HL-60 (cell line): Measurements from ENCODE around the gene IFTAP.
A peak's percentile ranks its signal among the peaks of the same experiment; 100 is the strongest.
"Not testable (repeated sequence)": the region's sequence is repeated elsewhere in the genome, so short reads cannot be mapped to it uniquely, and the experiment has no call there.

ENCODE experiments used
- DNase-seq, 2 experiments: peaks; one replicate each; pipeline ENCODE4 v3.0.0-alpha.2; 2010 to 2020; ENCODE audit warnings: low read depth in 1 of 2, low spot score in 1 of 2
- H3K27ac ChIP-seq: fragments of 250-450 bp; sonication (Bioruptor Pico); replicated peaks from 2 replicates; pipeline ENCODE4 v1.5.1; 2020; ENCODE audit warnings: mild to moderate bottlenecking, moderate library complexity
- H3K27me3 ChIP-seq: fragments of 250-450 bp; sonication (Bioruptor Pico); 2 replicates; pipeline ENCODE4 v1.5.1; 2021; ENCODE audit warnings: mild to moderate bottlenecking, moderate library complexity; ENCODE audit not compliant: insufficient read depth, poor library complexity, severe bottlenecking
- H3K4me3 ChIP-seq: replicated peaks from 2 replicates; pipeline ENCODE4 v1.5.1; 2011; ENCODE audit warnings: mild to moderate bottlenecking, control low read depth, low read length; ENCODE audit not compliant: insufficient read depth
- GABPA ChIP-seq: IDR thresholded peaks from 2 replicates; pipeline ENCODE4 v1.6.1; 2012; ENCODE audit warnings: low read depth
- POLR2AphosphoS5 ChIP-seq: IDR thresholded peaks from 2 replicates; pipeline ENCODE4 v1.6.1; 2012; ENCODE audit warnings: low read depth
- SPI1 ChIP-seq: IDR thresholded peaks from 2 replicates; pipeline ENCODE4 v1.6.1; 2012; ENCODE audit warnings: low read depth, mild to moderate bottlenecking, borderline replicate concordance
- long read RNA-seq: library from polyadenylated mRNA; unstranded; transcript quantifications from one replicate; pipeline ENCODE4 v2.0.0, GENCODE V29; 2020
- TF ChIP-seq, protein P1 (sequence below): IDR thresholded peaks from one replicate; pipeline ENCODE4 v1.5.1; 2011; ENCODE audit warnings: low read length, control low read depth, inconsistent platforms; ENCODE audit not compliant: insufficient read depth
- TF ChIP-seq, protein P2 (sequence below): IDR thresholded peaks from 2 replicates; pipeline ENCODE4 v1.6.1; 2012; ENCODE audit warnings: low read depth; ENCODE audit not compliant: insufficient replicate concordance

The IFTAP gene
- long read RNA-seq, partial matches to known transcripts, result 0 of 8 reads
- long read RNA-seq, other reads (novel, unspliced or antisense), result 2 of 8 reads

- DNase-seq, result peak; percentile 35 to 79
- TF ChIP-seq POLR2AphosphoS5 (no peak), GABPA (peak; percentile 91)
- TF ChIP-seq, protein P1, sequence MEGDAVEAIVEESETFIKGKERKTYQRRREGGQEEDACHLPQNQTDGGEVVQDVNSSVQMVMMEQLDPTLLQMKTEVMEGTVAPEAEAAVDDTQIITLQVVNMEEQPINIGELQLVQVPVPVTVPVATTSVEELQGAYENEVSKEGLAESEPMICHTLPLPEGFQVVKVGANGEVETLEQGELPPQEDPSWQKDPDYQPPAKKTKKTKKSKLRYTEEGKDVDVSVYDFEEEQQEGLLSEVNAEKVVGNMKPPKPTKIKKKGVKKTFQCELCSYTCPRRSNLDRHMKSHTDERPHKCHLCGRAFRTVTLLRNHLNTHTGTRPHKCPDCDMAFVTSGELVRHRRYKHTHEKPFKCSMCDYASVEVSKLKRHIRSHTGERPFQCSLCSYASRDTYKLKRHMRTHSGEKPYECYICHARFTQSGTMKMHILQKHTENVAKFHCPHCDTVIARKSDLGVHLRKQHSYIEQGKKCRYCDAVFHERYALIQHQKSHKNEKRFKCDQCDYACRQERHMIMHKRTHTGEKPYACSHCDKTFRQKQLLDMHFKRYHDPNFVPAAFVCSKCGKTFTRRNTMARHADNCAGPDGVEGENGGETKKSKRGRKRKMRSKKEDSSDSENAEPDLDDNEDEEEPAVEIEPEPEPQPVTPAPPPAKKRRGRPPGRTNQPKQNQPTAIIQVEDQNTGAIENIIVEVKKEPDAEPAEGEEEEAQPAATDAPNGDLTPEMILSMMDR, result no peak
- TF ChIP-seq, protein P2, sequence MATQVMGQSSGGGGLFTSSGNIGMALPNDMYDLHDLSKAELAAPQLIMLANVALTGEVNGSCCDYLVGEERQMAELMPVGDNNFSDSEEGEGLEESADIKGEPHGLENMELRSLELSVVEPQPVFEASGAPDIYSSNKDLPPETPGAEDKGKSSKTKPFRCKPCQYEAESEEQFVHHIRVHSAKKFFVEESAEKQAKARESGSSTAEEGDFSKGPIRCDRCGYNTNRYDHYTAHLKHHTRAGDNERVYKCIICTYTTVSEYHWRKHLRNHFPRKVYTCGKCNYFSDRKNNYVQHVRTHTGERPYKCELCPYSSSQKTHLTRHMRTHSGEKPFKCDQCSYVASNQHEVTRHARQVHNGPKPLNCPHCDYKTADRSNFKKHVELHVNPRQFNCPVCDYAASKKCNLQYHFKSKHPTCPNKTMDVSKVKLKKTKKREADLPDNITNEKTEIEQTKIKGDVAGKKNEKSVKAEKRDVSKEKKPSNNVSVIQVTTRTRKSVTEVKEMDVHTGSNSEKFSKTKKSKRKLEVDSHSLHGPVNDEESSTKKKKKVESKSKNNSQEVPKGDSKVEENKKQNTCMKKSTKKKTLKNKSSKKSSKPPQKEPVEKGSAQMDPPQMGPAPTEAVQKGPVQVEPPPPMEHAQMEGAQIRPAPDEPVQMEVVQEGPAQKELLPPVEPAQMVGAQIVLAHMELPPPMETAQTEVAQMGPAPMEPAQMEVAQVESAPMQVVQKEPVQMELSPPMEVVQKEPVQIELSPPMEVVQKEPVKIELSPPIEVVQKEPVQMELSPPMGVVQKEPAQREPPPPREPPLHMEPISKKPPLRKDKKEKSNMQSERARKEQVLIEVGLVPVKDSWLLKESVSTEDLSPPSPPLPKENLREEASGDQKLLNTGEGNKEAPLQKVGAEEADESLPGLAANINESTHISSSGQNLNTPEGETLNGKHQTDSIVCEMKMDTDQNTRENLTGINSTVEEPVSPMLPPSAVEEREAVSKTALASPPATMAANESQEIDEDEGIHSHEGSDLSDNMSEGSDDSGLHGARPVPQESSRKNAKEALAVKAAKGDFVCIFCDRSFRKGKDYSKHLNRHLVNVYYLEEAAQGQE, result no peak
- Histone ChIP-seq H3K27me3 (no peaks in the 10 kb centered on the region), H3K27ac (peak within 1 kb of the TSS; percentile 47), H3K4me3 (peak within 1 kb of the TSS; percentile 80)
Observed at GRCh38 chr11:36594316-36594989, at the start of gene IFTAP. IFTAP (plus strand) TSS chr11:36594502; CDS start chr11:36610104, 15,602 bp downstream.

- no peak for TF ChIP-seq POLR2AphosphoS5
- Histone ChIP-seq H3K27ac (no peak overlapping the region), H3K27me3 (no peaks in the 10 kb centered on the region), H3K4me3 (no peak overlapping the region)
- DNase-seq, result no peak
Observed at GRCh38 chr11:36550385-36551115, 43.8 kb upstream of the IFTAP start.

- not testable (repeated sequence) for H3K4me3 ChIP-seq, H3K27ac ChIP-seq, DNase-seq, H3K27me3 ChIP-seq
Observed at GRCh38 chr11:36557390-36557789, 36.9 kb upstream of the IFTAP start.

DNA sequence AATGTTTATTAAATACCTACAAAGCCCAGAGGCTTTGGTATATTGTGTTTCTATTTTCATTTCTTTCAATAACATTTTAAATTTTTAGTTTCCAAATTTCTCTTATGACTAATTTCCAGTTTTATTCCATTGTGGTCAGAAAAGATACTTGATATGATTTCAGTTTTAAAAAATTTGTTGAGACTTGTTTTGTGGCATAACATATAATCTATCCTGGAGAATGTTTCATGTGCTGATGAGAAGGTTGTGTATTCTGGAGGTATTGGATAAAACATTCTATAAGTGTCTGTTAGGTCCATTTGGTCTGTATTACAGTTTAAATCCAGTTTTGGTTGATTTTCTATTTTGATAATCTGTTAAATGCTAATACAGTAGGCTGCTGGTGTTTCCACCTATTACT lies 36.3 kb upstream of the IFTAP start:
- TF ChIP-seq GABPA (no peak), SPI1 (no peak), POLR2AphosphoS5 (no peak)
- TF ChIP-seq, protein P2, result no peak
- TF ChIP-seq, protein P1, result no peak
- DNase-seq, result no peak
- Histone ChIP-seq H3K27me3 (no peaks in the 10 kb centered on the region), H3K4me3 (no peak overlapping the region), H3K27ac (no peak overlapping the region)
